K562 (cell line): ENCODE measurements around the gene CDYL.

ENCODE experiments used
- HMBOX1 ChIP-seq: sonication (generic); IDR thresholded peaks from 2 replicates; pipeline ENCODE4 v1.6.1; 2016
- MNT ChIP-seq, 2 experiments: fragments of 450-650 bp; conservative IDR thresholded peaks; 2 replicates each; pipeline ENCODE4 v1.6.1; 2017; ENCODE audit warnings: mild to moderate bottlenecking in 2 of 2, moderate library complexity in 2 of 2
- POLR2A ChIP-seq: fragments of 450-650 bp; conservative IDR thresholded peaks from 2 replicates; pipeline ENCODE4 v1.6.1; 2016
- PRPF4 ChIP-seq: fragments of 200-400 bp; formaldehyde crosslinking; IDR thresholded peaks from one replicate; pipeline ENCODE4 v1.6.1; 2017; ENCODE audit warnings: low read length, low read depth, mild to moderate bottlenecking; ENCODE audit not compliant: insufficient read depth, poor library complexity, severe bottlenecking

- TF ChIP-seq HMBOX1, result no peak
- no peak for TF ChIP-seq POLR2A
- TF ChIP-seq MNT (conservative IDR thresholded peaks at IDR 0.05), result no peak
- no peak for TF ChIP-seq PRPF4
These were observed 5.2 kb downstream of the CDYL start for GRCh38 chr6:4781426-4781825.
